Muscle of leg (tissue), 16 donors: ENCODE data around the gene LRRN2. TPM values are rescaled to one million over a fixed set of nuclear protein-coding genes. Genes with fewer than 3 reads are reported as not detected.

Experiments
- DNase-seq: peaks from one replicate; pipeline ENCODE4 v3.0.0; 2013
- H3K27ac ChIP-seq: one replicate; pipeline ENCODE4 v1.5.1; 2013; ENCODE audit warnings: mild to moderate bottlenecking, low read length, control low read depth
- H3K27me3 ChIP-seq: one replicate; pipeline ENCODE4 v1.6.1; 2013; ENCODE audit warnings: low read length; ENCODE audit not compliant: control insufficient read depth, insufficient read depth
- H3K36me3 ChIP-seq: one replicate; pipeline ENCODE4 v1.6.1; 2013; ENCODE audit warnings: low read length; ENCODE audit not compliant: control insufficient read depth, insufficient read depth
- H3K4me1 ChIP-seq: one replicate; pipeline ENCODE4 v1.6.1; 2013; ENCODE audit warnings: low read length; ENCODE audit not compliant: control insufficient read depth, insufficient read depth
- H3K4me3 ChIP-seq: one replicate; pipeline ENCODE4 v1.5.1; 2013; ENCODE audit warnings: low read length, control low read depth
- H3K9me3 ChIP-seq: replicated peaks from 2 replicates; pipeline ENCODE4 v1.6.1; 2013; ENCODE audit warnings: low read depth, low read length; ENCODE audit not compliant: control insufficient read depth
- WGBS: methylation state at CpG from one replicate; pipeline ENCODE4 v1.1.5; 2013; ENCODE audit warnings: missing lambda C conversion rate; ENCODE audit not compliant: insufficient coverage; 5-methylcytosine and 5-hydroxymethylcytosine counted together
- long read RNA-seq, 11 donors: transcript quantifications; one replicate each; lab custom pipeline, GENCODE V29; 2026
- polyA plus RNA-seq, 8 donors: library from polyadenylated mRNA; unstranded; fragments of 120-200 nt; gene quantifications; one replicate each; pipeline versions ENCODE4 v1.2.1 to v1.2.3, GENCODE V29; 2013; ENCODE audit warnings: inconsistent platforms in 1 of 8, low replicate concordance in 1 of 8; ENCODE audit not compliant: insufficient read length in 8 of 8, insufficient read depth in 1 of 8
- total RNA-seq: library from RNA; stranded (reverse); fragments of 120-200 nt; gene quantifications from one replicate; pipeline ENCODE4 v1.2.4, GENCODE V29; 2013

Gene LRRN2
- total RNA-seq (2.7 TPM), polyA plus RNA-seq (1 to 10 TPM; 4.9 to 9.8 (median 6.1) TPM)
- long read RNA-seq, donor 1, full-length matches to known transcripts: 3 of 3 reads
- long read RNA-seq, donor 1, partial matches to known transcripts: 0 of 3 reads
- long read RNA-seq, donor 1, other reads (novel, unspliced or antisense): 0 of 3 reads
- long read RNA-seq, donor 2: 0 reads
- long read RNA-seq, donor 3, full-length matches to known transcripts: 6 of 6 reads
- long read RNA-seq, donor 3, partial matches to known transcripts: 0 of 6 reads
- long read RNA-seq, donor 3, other reads (novel, unspliced or antisense): 0 of 6 reads
- long read RNA-seq, donor 4, full-length matches to known transcripts: 2 of 2 reads
- long read RNA-seq, donor 4, partial matches to known transcripts: 0 of 2 reads
- long read RNA-seq, donor 4, other reads (novel, unspliced or antisense): 0 of 2 reads
- long read RNA-seq, donor 5, full-length matches to known transcripts: 11 of 11 reads
- long read RNA-seq, donor 5, partial matches to known transcripts: 0 of 11 reads
- long read RNA-seq, donor 5, other reads (novel, unspliced or antisense): 0 of 11 reads
- long read RNA-seq, donor 6, full-length matches to known transcripts: 6 of 6 reads
- long read RNA-seq, donor 6, partial matches to known transcripts: 0 of 6 reads
- long read RNA-seq, donor 6, other reads (novel, unspliced or antisense): 0 of 6 reads
- long read RNA-seq, donor 7, full-length matches to known transcripts: 5 of 5 reads
- long read RNA-seq, donor 7, partial matches to known transcripts: 0 of 5 reads
- long read RNA-seq, donor 7, other reads (novel, unspliced or antisense): 0 of 5 reads
- long read RNA-seq, donor 8, full-length matches to known transcripts: 1 of 1 reads
- long read RNA-seq, donor 8, partial matches to known transcripts: 0 of 1 reads
- long read RNA-seq, donor 8, other reads (novel, unspliced or antisense): 0 of 1 reads
- long read RNA-seq, donor 9, full-length matches to known transcripts: 3 of 3 reads
- long read RNA-seq, donor 9, partial matches to known transcripts: 0 of 3 reads
- long read RNA-seq, donor 9, other reads (novel, unspliced or antisense): 0 of 3 reads
- long read RNA-seq, donor 10, full-length matches to known transcripts: 8 of 8 reads
- long read RNA-seq, donor 10, partial matches to known transcripts: 0 of 8 reads
- long read RNA-seq, donor 10, other reads (novel, unspliced or antisense): 0 of 8 reads
- long read RNA-seq, donor 11, full-length matches to known transcripts: 2 of 2 reads
- long read RNA-seq, donor 11, partial matches to known transcripts: 0 of 2 reads
- long read RNA-seq, donor 11, other reads (novel, unspliced or antisense): 0 of 2 reads

- Histone ChIP-seq H3K9me3 (no peaks in the 10 kb centered on the region), H3K27me3 (peaks cover 34% of the 10 kb centered on the region), H3K27ac (no peak within 1 kb of the TSS), H3K4me1 (peaks cover 19% of the 10 kb centered on the region), H3K36me3 (no peaks in the 10 kb centered on the region), H3K4me3 (peak within 1 kb of the TSS; percentile 47)
- peak; percentile 30 for DNase-seq
- WGBS: under 1% methylated on average over 77 of the region's 84 CpGs
Measured at GRCh38 chr1:204685236-204686006, at the start of gene LRRN2. LRRN2 (minus strand) TSS chr1:204685738; CDS start chr1:204619992, 65,746 bp downstream.

- Histone ChIP-seq H3K4me1 (peaks cover 3% of the 10 kb centered on the region), H3K9me3 (no peaks in the 10 kb centered on the region), H3K36me3 (no peaks in the 10 kb centered on the region), H3K4me3 (no peak overlapping the region), H3K27me3 (peaks cover 11% of the 10 kb centered on the region), H3K27ac (no peak overlapping the region)
- DNase-seq: no peak
Measured at GRCh38 chr1:204735042-204735441, 49.5 kb upstream of the LRRN2 start.

GRCh38 chr1:204733869-204734596, 48.5 kb upstream of the LRRN2 start:
- no peak for DNase-seq
- H3K27ac ChIP-seq: no peak overlapping the region
- H3K4me3 ChIP-seq: no peak overlapping the region
- 76% methylated on average over 8 of the region's 12 CpGs for WGBS
- no peaks in the 10 kb centered on the region for H3K9me3 ChIP-seq
- peaks cover 3% of the 10 kb centered on the region for H3K4me1 ChIP-seq
- H3K36me3 ChIP-seq: no peaks in the 10 kb centered on the region
- peaks cover 11% of the 10 kb centered on the region for H3K27me3 ChIP-seq

- H3K4me3 ChIP-seq: no peak overlapping the region
- H3K27me3 ChIP-seq: peaks cover 11% of the 10 kb centered on the region
- H3K4me1 ChIP-seq: peaks cover 3% of the 10 kb centered on the region
- no peaks in the 10 kb centered on the region for H3K36me3 ChIP-seq
- no CpG with 5 or more reads among the region's 4 CpGs for WGBS
- H3K27ac ChIP-seq: no peak overlapping the region
- no peaks in the 10 kb centered on the region for H3K9me3 ChIP-seq
- DNase-seq: no peak
Measured at GRCh38 chr1:204733289-204733688, 47.8 kb upstream of the LRRN2 start.

- Histone ChIP-seq H3K27ac (no peak overlapping the region), H3K27me3 (peaks cover 13% of the 10 kb centered on the region), H3K36me3 (no peaks in the 10 kb centered on the region), H3K9me3 (no peaks in the 10 kb centered on the region), H3K4me1 (peaks cover 3% of the 10 kb centered on the region), H3K4me3 (no peak overlapping the region)
- WGBS: 68% methylated on average over 5 of the region's 5 CpGs
- DNase-seq: no peak
Measured at GRCh38 chr1:204731985-204732575, 46.5 kb upstream of the LRRN2 start.

GRCh38 chr1:204731509-204731908, 46.0 kb upstream of the LRRN2 start:
- DNase-seq: no peak
- WGBS: no CpG with 5 or more reads among the region's 6 CpGs

GRCh38 chr1:204730826-204731459, 45.4 kb upstream of the LRRN2 start:
- no peak overlapping the region for H3K27ac ChIP-seq
- H3K27me3 ChIP-seq: peaks cover 13% of the 10 kb centered on the region
- H3K9me3 ChIP-seq: no peaks in the 10 kb centered on the region
- no peak for DNase-seq
- no peak overlapping the region for H3K4me3 ChIP-seq
- WGBS: no CpG with 5 or more reads among the region's 9 CpGs
- H3K4me1 ChIP-seq: peaks cover 3% of the 10 kb centered on the region
- no peaks in the 10 kb centered on the region for H3K36me3 ChIP-seq

More at GRCh38 chr1:204731509-204731908, 46.0 kb upstream of the LRRN2 start:
- Histone ChIP-seq H3K4me1 (no peaks in the 10 kb centered on the region), H3K36me3 (no peaks in the 10 kb centered on the region), H3K9me3 (no peaks in the 10 kb centered on the region), H3K27ac (no peak overlapping the region), H3K27me3 (peaks cover 13% of the 10 kb centered on the region), H3K4me3 (no peak overlapping the region)

- 82% methylated on average over 1 of the region's 7 CpGs for WGBS
Measured at GRCh38 chr1:204729516-204729915, 44.0 kb upstream of the LRRN2 start.

More at GRCh38 chr1:204729516-204729915, 44.0 kb upstream of the LRRN2 start:
- Histone ChIP-seq H3K4me3 (no peak overlapping the region), H3K4me1 (peaks cover 7% of the 10 kb centered on the region), H3K36me3 (no peaks in the 10 kb centered on the region), H3K27ac (no peak overlapping the region), H3K9me3 (no peaks in the 10 kb centered on the region), H3K27me3 (peaks cover 11% of the 10 kb centered on the region)
- no peak for DNase-seq
